Loucy (cell line): ENCODE measurements around the gene TMEM97.

ENCODE experiments used
- H2AFZ ChIP-seq: fragments of 200-600 bp; sonication (generic); 2 replicates; pipeline ENCODE4 v1.6.0; 2016; ENCODE audit warnings: antibody characterized with exemption, mild to moderate bottlenecking, low read length, moderate library complexity
- H3F3A ChIP-seq: fragments of 200-600 bp; 2 replicates; pipeline ENCODE4 v1.6.0; 2016; ENCODE audit warnings: antibody characterized with exemption, low read depth, mild to moderate bottlenecking
- H3K27me3 ChIP-seq: fragments of 200-600 bp; sonication (generic); 2 replicates; pipeline ENCODE4 v1.6.1; 2014; ENCODE audit warnings: low read length, mild to moderate bottlenecking; ENCODE audit not compliant: insufficient read depth, poor library complexity, severe bottlenecking
- H3K36me3 ChIP-seq: fragments of 200-600 bp; sonication (generic); 2 replicates; pipeline ENCODE4 v1.6.1; 2016; ENCODE audit warnings: low read length; ENCODE audit not compliant: insufficient read depth
- H3K4me1 ChIP-seq: fragments of 200-600 bp; sonication (generic); 2 replicates; pipeline ENCODE4 v1.5.1; 2014; ENCODE audit warnings: low read length, mild to moderate bottlenecking; ENCODE audit not compliant: insufficient read depth, poor library complexity, severe bottlenecking
- H3K4me2 ChIP-seq: fragments of 200-600 bp; sonication (generic); 2 replicates; pipeline ENCODE4 v1.6.0; 2014; ENCODE audit warnings: antibody characterized with exemption, low read length, low read depth, mild to moderate bottlenecking; ENCODE audit not compliant: poor library complexity, severe bottlenecking
- H3K4me3 ChIP-seq: fragments of 200-600 bp; sonication (generic); 2 replicates; pipeline ENCODE4 v1.5.1; 2014; ENCODE audit warnings: low read length, mild to moderate bottlenecking, mixed read lengths; ENCODE audit not compliant: poor library complexity, severe bottlenecking
- H3K79me2 ChIP-seq: fragments of 200-600 bp; sonication (generic); 2 replicates; pipeline ENCODE4 v1.6.1; 2014; ENCODE audit warnings: low read length; ENCODE audit not compliant: insufficient read depth
- H3K9ac ChIP-seq: fragments of 200-600 bp; sonication (generic); 2 replicates; pipeline ENCODE4 v1.6.0; 2014; ENCODE audit warnings: mild to moderate bottlenecking, low read depth, low read length, moderate library complexity; ENCODE audit not compliant: poor library complexity, severe bottlenecking
- H3K9me2 ChIP-seq: fragments of 200-600 bp; sonication (generic); replicated peaks from 2 replicates; pipeline ENCODE4 v1.6.1; 2016; ENCODE audit warnings: low read depth, low read length, mixed read lengths
- H3K9me3 ChIP-seq: fragments of 200-600 bp; sonication (generic); 2 replicates; pipeline ENCODE4 v1.6.1; 2014; ENCODE audit warnings: mild to moderate bottlenecking, antibody characterized with exemption, low read length, low read depth; ENCODE audit not compliant: insufficient read depth
- H4K20me1 ChIP-seq: fragments of 200-600 bp; sonication (generic); 2 replicates; pipeline ENCODE4 v1.6.0; 2014; ENCODE audit warnings: antibody characterized with exemption, low read length, mild to moderate bottlenecking; ENCODE audit not compliant: insufficient read depth, poor library complexity, severe bottlenecking
- CTCF ChIP-seq: fragments of 200-600 bp; sonication (generic); conservative IDR thresholded peaks from 2 replicates; pipeline ENCODE4 v1.5.1; 2014; ENCODE audit warnings: mild to moderate bottlenecking, antibody characterized with exemption, low read length
- EZH2phosphoT487 ChIP-seq: fragments of 200-600 bp; IDR thresholded peaks from 2 replicates; pipeline ENCODE4 v1.6.1; 2018; ENCODE audit warnings: antibody characterized with exemption, mild to moderate bottlenecking, moderate library complexity, borderline replicate concordance

The TMEM97 gene

DNA sequence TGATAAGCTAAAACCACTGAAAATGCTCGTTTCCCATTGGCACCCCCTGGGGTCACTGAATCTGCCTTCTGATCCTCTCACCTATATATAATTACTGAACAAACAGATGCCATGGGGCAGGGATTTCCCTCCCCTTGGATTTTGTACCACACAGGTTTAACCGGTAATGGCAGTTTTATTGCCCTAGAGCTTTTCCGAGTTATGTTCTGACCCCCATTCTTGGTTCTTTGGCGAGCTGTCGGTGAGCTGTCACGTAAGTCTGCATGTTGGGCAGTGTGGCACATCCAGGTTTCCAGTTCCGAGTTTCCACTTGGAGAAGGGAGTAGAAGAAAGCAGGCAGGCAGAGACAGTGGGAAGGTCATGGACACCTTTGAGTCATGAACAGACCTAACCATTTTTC is 7.1 kb downstream of the TMEM97 start:
- Histone ChIP-seq H4K20me1 (peaks cover 44% of the 10 kb centered on the region), H3K9me3 (no peaks in the 10 kb centered on the region), H3K36me3 (peaks cover 42% of the 10 kb centered on the region; the same call in 1 of the 2 replicates), H2AFZ (no peak overlapping the region), H3K9ac (no peak overlapping the region), H3F3A (peaks cover under 1% of the 10 kb centered on the region), H3K4me2 (peak overlapping the region; percentile 97), H3K4me3 (no peak overlapping the region), H3K27me3 (no peaks in the 10 kb centered on the region), H3K79me2 (peaks cover 55% of the 10 kb centered on the region), H3K9me2 (no peaks in the 10 kb centered on the region), H3K4me1 (peaks cover 32% of the 10 kb centered on the region)
- no peak for TF ChIP-seq CTCF
- no peak for TF ChIP-seq EZH2phosphoT487

DNA sequence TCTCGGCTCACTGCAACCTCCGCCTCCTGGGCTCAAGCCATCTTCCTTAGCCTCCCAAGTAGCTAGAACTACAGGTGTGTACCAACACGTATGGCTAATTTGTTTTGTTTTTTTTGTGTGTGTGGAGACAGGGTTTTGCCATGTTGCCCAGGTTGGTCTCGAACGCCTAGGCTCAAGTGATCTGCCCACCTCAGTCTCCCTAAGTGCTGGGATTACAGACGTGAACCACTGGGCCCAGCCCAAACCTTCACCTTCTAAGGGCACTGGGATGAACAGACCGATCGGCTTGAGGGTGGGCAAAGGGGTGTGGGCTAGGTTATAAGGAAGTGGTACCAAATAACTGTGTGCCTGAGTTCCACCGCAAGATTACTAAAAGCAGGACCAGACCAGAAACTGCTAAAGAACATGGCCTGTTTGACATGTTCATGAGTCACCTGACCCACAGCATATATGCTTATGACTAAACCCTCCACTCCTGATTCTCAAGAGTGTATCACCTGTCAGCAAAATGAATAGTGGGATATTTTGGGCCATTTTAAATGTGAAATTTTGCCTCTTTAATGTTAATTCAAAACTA is 8.1 kb downstream of the TMEM97 start:
- Histone ChIP-seq H3K9me3 (no peaks in the 10 kb centered on the region), H3K9ac (no peak overlapping the region), H3K79me2 (peaks cover 45% of the 10 kb centered on the region), H3K4me1 (peaks cover 22% of the 10 kb centered on the region), H4K20me1 (peaks cover 34% of the 10 kb centered on the region), H3K4me3 (no peak overlapping the region), H3F3A (no peaks in the 10 kb centered on the region; the same call in 1 of the 2 replicates), H2AFZ (no peak overlapping the region), H3K4me2 (no peak overlapping the region), H3K36me3 (peaks cover 42% of the 10 kb centered on the region; the same call in 1 of the 2 replicates), H3K27me3 (no peaks in the 10 kb centered on the region), H3K9me2 (no peaks in the 10 kb centered on the region)
- TF ChIP-seq CTCF (no peak), EZH2phosphoT487 (no peak)

- Histone ChIP-seq H3K4me3 (no peak overlapping the region), H3K79me2 (peaks cover 40% of the 10 kb centered on the region), H3K4me1 (peaks cover 16% of the 10 kb centered on the region), H4K20me1 (peaks cover 28% of the 10 kb centered on the region), H3K4me2 (no peak overlapping the region), H3K27me3 (no peaks in the 10 kb centered on the region), H3K9me3 (no peaks in the 10 kb centered on the region), H3K9me2 (no peaks in the 10 kb centered on the region), H2AFZ (no peak overlapping the region), H3K9ac (no peak overlapping the region), H3F3A (no peaks in the 10 kb centered on the region; the same call in 1 of the 2 replicates), H3K36me3 (peaks cover 42% of the 10 kb centered on the region; the same call in 1 of the 2 replicates)
- TF ChIP-seq EZH2phosphoT487 = no peak
- TF ChIP-seq CTCF = no peak
These were observed 8.7 kb downstream of the TMEM97 start for GRCh38 chr17:28327709-28328108.
